Liver (tissue), 9 donors: ENCODE data around the gene AP3S1. TPM values are rescaled to one million over a fixed set of nuclear protein-coding genes. Genes with fewer than 3 reads are reported as not detected.

Experiments
- DNase-seq: peaks from one replicate; pipeline ENCODE4 v3.0.0-alpha.2; 2017; ENCODE audit warnings: low spot score
- H3K27ac ChIP-seq, 2 donors: one replicate each; pipeline ENCODE4 v1.7.0; 2013; ENCODE audit warnings: inconsistent platforms in 2 of 2, low read length in 2 of 2, control low read depth in 1 of 2, low read depth in 1 of 2, mild to moderate bottlenecking in 1 of 2
- H3K27me3 ChIP-seq, 4 donors: one replicate each; pipeline versions ENCODE4 v1.6.1 to v1.7.0; 2013; ENCODE audit warnings: low read length in 3 of 4, inconsistent platforms in 1 of 4, mild to moderate bottlenecking in 1 of 4, moderate library complexity in 1 of 4; ENCODE audit not compliant: control insufficient read depth in 4 of 4, insufficient read depth in 4 of 4
- H3K36me3 ChIP-seq, 4 donors: one replicate each; pipeline versions ENCODE4 v1.6.1 to v1.7.0; 2013; ENCODE audit warnings: low read length in 3 of 4, mild to moderate bottlenecking in 3 of 4, low read depth in 1 of 4, moderate library complexity in 1 of 4; ENCODE audit not compliant: control insufficient read depth in 4 of 4, insufficient read depth in 3 of 4
- H3K4me1 ChIP-seq, 4 donors: one replicate each; pipeline versions ENCODE4 v1.6.1 to v1.7.0; 2013; ENCODE audit warnings: low read length in 3 of 4, mild to moderate bottlenecking in 3 of 4, moderate library complexity in 1 of 4; ENCODE audit not compliant: control insufficient read depth in 4 of 4, insufficient read depth in 4 of 4
- H3K4me3 ChIP-seq, 3 donors: one replicate each; pipeline versions ENCODE4 v1.6.1 to v1.7.0; 2013; ENCODE audit warnings: low read length in 3 of 3, control low read depth in 1 of 3, low read depth in 1 of 3, mild to moderate bottlenecking in 1 of 3
- H3K9ac ChIP-seq, 2 donors: one replicate each; pipeline ENCODE4 v1.7.0; 2013; ENCODE audit warnings: low read length in 2 of 2, mild to moderate bottlenecking in 2 of 2, moderate library complexity in 2 of 2, control low read depth in 1 of 2, low read depth in 1 of 2
- H3K9me3 ChIP-seq, 4 donors: one replicate each; pipeline versions ENCODE4 v1.6.1 to v1.7.0; 2013; ENCODE audit warnings: low read length in 3 of 4; ENCODE audit not compliant: control insufficient read depth in 4 of 4
- EGR1 ChIP-seq, 2 donors: IDR thresholded peaks; 2 replicates each; pipeline ENCODE4 v1.6.1; 2016 to 2018; ENCODE audit warnings: antibody characterized with exemption in 2 of 2, low read depth in 2 of 2
- FOXA1 ChIP-seq: IDR thresholded peaks from 2 replicates; pipeline ENCODE4 v1.6.1; 2016; ENCODE audit warnings: antibody characterized with exemption
- FOXA2 ChIP-seq: IDR thresholded peaks from 2 replicates; pipeline ENCODE4 v1.6.1; 2016; ENCODE audit warnings: antibody characterized with exemption
- GABPA ChIP-seq, 2 donors: IDR thresholded peaks in 1 of 2; conservative IDR thresholded peaks in 1 of 2; 2 replicates each; pipeline ENCODE4 v1.6.1; 2016; ENCODE audit warnings: antibody characterized with exemption in 2 of 2, mild to moderate bottlenecking in 1 of 2, moderate library complexity in 1 of 2
- HNF4A ChIP-seq, 2 donors: conservative IDR thresholded peaks; 2 replicates each; pipeline ENCODE4 v1.6.1; 2016; ENCODE audit warnings: antibody characterized with exemption in 2 of 2, mild to moderate bottlenecking in 2 of 2
- HNF4G ChIP-seq: IDR thresholded peaks from 2 replicates; pipeline ENCODE4 v1.6.1; 2016; ENCODE audit warnings: antibody characterized with exemption
- JUND ChIP-seq, 2 donors: IDR thresholded peaks; 2 replicates each; pipeline ENCODE4 v1.6.1; 2016; ENCODE audit warnings: antibody characterized with exemption in 2 of 2
- NR2F2 ChIP-seq: IDR thresholded peaks from 2 replicates; pipeline ENCODE4 v1.6.1; 2016; ENCODE audit warnings: antibody characterized with exemption
- RAD21 ChIP-seq, 2 donors: IDR thresholded peaks; 2 replicates each; pipeline ENCODE4 v1.6.1; 2016; ENCODE audit warnings: antibody characterized with exemption in 2 of 2, mild to moderate bottlenecking in 2 of 2
- RXRA ChIP-seq, 2 donors: IDR thresholded peaks; 2 replicates each; pipeline ENCODE4 v1.6.1; 2017 to 2018; ENCODE audit warnings: antibody characterized with exemption in 2 of 2, mild to moderate bottlenecking in 1 of 2
- SP1 ChIP-seq: IDR thresholded peaks from 2 replicates; pipeline ENCODE4 v1.6.1; 2018; ENCODE audit warnings: antibody characterized with exemption, mild to moderate bottlenecking
- TAF1 ChIP-seq: conservative IDR thresholded peaks from 2 replicates; pipeline ENCODE4 v1.6.1; 2016; ENCODE audit warnings: antibody characterized with exemption, mild to moderate bottlenecking
- YY1 ChIP-seq: IDR thresholded peaks from 2 replicates; pipeline ENCODE4 v1.6.1; 2016; ENCODE audit warnings: antibody characterized with exemption, mild to moderate bottlenecking
- WGBS: extraction: QIAGEN DNeasy Blood & Tissue Kit; methylation state at CpG from one replicate; pipeline ENCODE4 v1.1.7; 2013; 5-methylcytosine and 5-hydroxymethylcytosine counted together
- polyA plus RNA-seq, 2 donors: library from polyadenylated mRNA; stranded (reverse) in 1 of 2; unstranded in 1 of 2; fragments of 200-250 nt in 1 of 2; fragments of >200 nt in 1 of 2; fragmentation: Nextera tagmentation in 1 of 2; extraction: Ambion mirVana in 1 of 2; gene quantifications; one replicate each; pipeline versions ENCODE4 v1.2.1 to v1.2.3, GENCODE V29; 2013 to 2015
- total RNA-seq, 2 donors: library from RNA; depleted of rRNA; stranded (reverse); fragments of >200 nt; gene quantifications; one replicate each; pipeline ENCODE4 v1.2.3, GENCODE V29; 2014
- TF ChIP-seq, protein P1 (sequence below): IDR thresholded peaks from 2 replicates; pipeline ENCODE4 v1.6.1; 2016; ENCODE audit warnings: antibody characterized with exemption, mild to moderate bottlenecking
- TF ChIP-seq, protein P2 (sequence below): fragments of 150-350 bp; IDR thresholded peaks from 2 replicates; pipeline ENCODE4 v1.5.1; 2017; ENCODE audit warnings: improper control_type of control experiment, low read depth, low read length; ENCODE audit not compliant: missing input control
- TF ChIP-seq, protein P3 (sequence below): IDR thresholded peaks from 2 replicates; pipeline ENCODE4 v1.6.1; 2016; ENCODE audit warnings: antibody characterized with exemption
- TF ChIP-seq, protein P4 (sequence below): IDR thresholded peaks from 2 replicates; pipeline ENCODE4 v1.6.1; 2016; ENCODE audit warnings: antibody characterized with exemption
- TF ChIP-seq, protein P5 (sequence below): IDR thresholded peaks from 2 replicates; pipeline ENCODE4 v1.6.1; 2016; ENCODE audit warnings: antibody characterized with exemption
- donor health status: healthy.
- donor health status: healthy.
- donor health status: healthy.
- donor health status: healthy.
- donor health status: healthy.

Gene AP3S1
- total and polyA plus RNA-seq, 4 donors, result 32.7 to 52.7 (median 40.9) TPM

DNA sequence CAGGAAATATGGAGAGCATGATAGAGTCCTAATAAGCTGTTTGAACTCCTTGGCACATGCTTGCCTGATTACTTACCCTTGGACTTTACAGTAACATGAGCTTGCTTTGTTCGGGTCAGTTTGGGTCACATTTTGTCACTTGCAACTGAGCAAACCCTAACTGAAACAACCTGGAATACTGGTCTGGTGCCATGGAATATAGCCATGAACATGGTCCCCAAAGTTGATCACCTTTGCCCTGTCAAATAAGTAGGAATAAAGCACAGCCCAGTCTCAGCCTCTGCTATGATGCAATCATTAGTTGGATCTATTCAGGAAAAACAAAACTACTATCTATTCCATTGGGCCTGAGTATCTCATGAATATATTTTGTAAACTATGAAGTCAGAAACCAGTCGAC, 43.5 kb upstream of the AP3S1 start:
- peak; percentile 79 for TF ChIP-seq FOXA2
- peak; percentile 94 for TF ChIP-seq HNF4A (conservative IDR thresholded peaks at IDR 0.05)
- peak; percentile 99 for TF ChIP-seq RXRA (IDR thresholded peaks at IDR 0.05)
- TF ChIP-seq FOXA1, result peak; percentile 74
- peak; percentile 86 for TF ChIP-seq NR2F2
- peak; percentile 63 to 68 for TF ChIP-seq RAD21 (IDR thresholded peaks at IDR 0.05)
- peak; percentile 91 for TF ChIP-seq YY1
- TF ChIP-seq HNF4G, result peak; percentile 81
- TF ChIP-seq, protein P1, sequence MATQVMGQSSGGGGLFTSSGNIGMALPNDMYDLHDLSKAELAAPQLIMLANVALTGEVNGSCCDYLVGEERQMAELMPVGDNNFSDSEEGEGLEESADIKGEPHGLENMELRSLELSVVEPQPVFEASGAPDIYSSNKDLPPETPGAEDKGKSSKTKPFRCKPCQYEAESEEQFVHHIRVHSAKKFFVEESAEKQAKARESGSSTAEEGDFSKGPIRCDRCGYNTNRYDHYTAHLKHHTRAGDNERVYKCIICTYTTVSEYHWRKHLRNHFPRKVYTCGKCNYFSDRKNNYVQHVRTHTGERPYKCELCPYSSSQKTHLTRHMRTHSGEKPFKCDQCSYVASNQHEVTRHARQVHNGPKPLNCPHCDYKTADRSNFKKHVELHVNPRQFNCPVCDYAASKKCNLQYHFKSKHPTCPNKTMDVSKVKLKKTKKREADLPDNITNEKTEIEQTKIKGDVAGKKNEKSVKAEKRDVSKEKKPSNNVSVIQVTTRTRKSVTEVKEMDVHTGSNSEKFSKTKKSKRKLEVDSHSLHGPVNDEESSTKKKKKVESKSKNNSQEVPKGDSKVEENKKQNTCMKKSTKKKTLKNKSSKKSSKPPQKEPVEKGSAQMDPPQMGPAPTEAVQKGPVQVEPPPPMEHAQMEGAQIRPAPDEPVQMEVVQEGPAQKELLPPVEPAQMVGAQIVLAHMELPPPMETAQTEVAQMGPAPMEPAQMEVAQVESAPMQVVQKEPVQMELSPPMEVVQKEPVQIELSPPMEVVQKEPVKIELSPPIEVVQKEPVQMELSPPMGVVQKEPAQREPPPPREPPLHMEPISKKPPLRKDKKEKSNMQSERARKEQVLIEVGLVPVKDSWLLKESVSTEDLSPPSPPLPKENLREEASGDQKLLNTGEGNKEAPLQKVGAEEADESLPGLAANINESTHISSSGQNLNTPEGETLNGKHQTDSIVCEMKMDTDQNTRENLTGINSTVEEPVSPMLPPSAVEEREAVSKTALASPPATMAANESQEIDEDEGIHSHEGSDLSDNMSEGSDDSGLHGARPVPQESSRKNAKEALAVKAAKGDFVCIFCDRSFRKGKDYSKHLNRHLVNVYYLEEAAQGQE, result peak; percentile 59
- TF ChIP-seq, protein P2, sequence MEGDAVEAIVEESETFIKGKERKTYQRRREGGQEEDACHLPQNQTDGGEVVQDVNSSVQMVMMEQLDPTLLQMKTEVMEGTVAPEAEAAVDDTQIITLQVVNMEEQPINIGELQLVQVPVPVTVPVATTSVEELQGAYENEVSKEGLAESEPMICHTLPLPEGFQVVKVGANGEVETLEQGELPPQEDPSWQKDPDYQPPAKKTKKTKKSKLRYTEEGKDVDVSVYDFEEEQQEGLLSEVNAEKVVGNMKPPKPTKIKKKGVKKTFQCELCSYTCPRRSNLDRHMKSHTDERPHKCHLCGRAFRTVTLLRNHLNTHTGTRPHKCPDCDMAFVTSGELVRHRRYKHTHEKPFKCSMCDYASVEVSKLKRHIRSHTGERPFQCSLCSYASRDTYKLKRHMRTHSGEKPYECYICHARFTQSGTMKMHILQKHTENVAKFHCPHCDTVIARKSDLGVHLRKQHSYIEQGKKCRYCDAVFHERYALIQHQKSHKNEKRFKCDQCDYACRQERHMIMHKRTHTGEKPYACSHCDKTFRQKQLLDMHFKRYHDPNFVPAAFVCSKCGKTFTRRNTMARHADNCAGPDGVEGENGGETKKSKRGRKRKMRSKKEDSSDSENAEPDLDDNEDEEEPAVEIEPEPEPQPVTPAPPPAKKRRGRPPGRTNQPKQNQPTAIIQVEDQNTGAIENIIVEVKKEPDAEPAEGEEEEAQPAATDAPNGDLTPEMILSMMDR, result no peak
- TF ChIP-seq, protein P3, sequence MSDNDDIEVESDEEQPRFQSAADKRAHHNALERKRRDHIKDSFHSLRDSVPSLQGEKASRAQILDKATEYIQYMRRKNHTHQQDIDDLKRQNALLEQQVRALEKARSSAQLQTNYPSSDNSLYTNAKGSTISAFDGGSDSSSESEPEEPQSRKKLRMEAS, result peak; percentile 91
- TF ChIP-seq JUND (IDR thresholded peaks at IDR 0.05), result peak; percentile 79 to 89
- peak in 1 of 2 donors; percentile 23 for TF ChIP-seq GABPA (IDR thresholded peaks at IDR 0.05 in 1 of 2, conservative IDR thresholded peaks at IDR 0.05 in 1 of 2)
- TF ChIP-seq SP1, result peak; percentile 95
- TF ChIP-seq, protein P4, sequence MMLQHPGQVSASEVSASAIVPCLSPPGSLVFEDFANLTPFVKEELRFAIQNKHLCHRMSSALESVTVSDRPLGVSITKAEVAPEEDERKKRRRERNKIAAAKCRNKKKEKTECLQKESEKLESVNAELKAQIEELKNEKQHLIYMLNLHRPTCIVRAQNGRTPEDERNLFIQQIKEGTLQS, result peak; percentile 91
- TF ChIP-seq, protein P5, sequence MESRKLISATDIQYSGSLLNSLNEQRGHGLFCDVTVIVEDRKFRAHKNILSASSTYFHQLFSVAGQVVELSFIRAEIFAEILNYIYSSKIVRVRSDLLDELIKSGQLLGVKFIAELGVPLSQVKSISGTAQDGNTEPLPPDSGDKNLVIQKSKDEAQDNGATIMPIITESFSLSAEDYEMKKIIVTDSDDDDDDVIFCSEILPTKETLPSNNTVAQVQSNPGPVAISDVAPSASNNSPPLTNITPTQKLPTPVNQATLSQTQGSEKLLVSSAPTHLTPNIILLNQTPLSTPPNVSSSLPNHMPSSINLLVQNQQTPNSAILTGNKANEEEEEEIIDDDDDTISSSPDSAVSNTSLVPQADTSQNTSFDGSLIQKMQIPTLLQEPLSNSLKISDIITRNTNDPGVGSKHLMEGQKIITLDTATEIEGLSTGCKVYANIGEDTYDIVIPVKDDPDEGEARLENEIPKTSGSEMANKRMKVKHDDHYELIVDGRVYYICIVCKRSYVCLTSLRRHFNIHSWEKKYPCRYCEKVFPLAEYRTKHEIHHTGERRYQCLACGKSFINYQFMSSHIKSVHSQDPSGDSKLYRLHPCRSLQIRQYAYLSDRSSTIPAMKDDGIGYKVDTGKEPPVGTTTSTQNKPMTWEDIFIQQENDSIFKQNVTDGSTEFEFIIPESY, result peak; percentile 83
- no peak for TF ChIP-seq TAF1
- TF ChIP-seq EGR1 (IDR thresholded peaks at IDR 0.05; ENCODE audit: low read depth in 2 of 2), result no peak
- DNase-seq, result no peak
- no peak overlapping the region for H3K9ac ChIP-seq
- H3K9me3 ChIP-seq, result no peaks in the 10 kb centered on the region
- no peaks in the 10 kb centered on the region for H3K27me3 ChIP-seq
- no peak overlapping the region for H3K4me3 ChIP-seq
- 25% methylated on average over 2 of the region's 2 CpGs for WGBS
- peak overlapping the region; percentile 83 to 84 for H3K27ac ChIP-seq
- H3K36me3 ChIP-seq, result peaks cover 0 to 3% (median 0%) of the 10 kb centered on the region in 4 donors
- peaks cover 3 to 67% (median 35%) of the 10 kb centered on the region in 4 donors for H3K4me1 ChIP-seq
